GM19324 (cell line): ENCODE results near the gene SNX30.

Experiments used
- ATAC-seq: cut with Tn5 transposase; IDR thresholded peaks from one replicate; pipeline ENCODE4 v1.9.1; 2021; ENCODE audit warnings: mild to moderate bottlenecking, moderate library complexity; ENCODE audit not compliant: unreplicated experiment, low FRiP score

Gene SNX30

GRCh38 chr9:112817860-112818203 lies 67.3 kb downstream of the SNX30 start:
- no peak for ATAC-seq

GRCh38 chr9:112819635-112820496 lies 69.3 kb downstream of the SNX30 start:
- no peak for ATAC-seq

- no peak for ATAC-seq
Observed at GRCh38 chr9:112820881-112821280, 70.3 kb downstream of the SNX30 start.

GRCh38 chr9:112822618-112823017 lies 72.1 kb downstream of the SNX30 start:
- no peak for ATAC-seq

GRCh38 chr9:112823257-112823656 lies 72.7 kb downstream of the SNX30 start:
- no peak for ATAC-seq

GRCh38 chr9:112831281-112831851 lies 80.8 kb downstream of the SNX30 start:
- ATAC-seq, result no peak

GRCh38 chr9:112831969-112832368 lies 81.4 kb downstream of the SNX30 start:
- ATAC-seq, result no peak

GRCh38 chr9:112833081-112833480 lies 82.5 kb downstream of the SNX30 start:
- ATAC-seq, result no peak

- no peak for ATAC-seq
Observed at GRCh38 chr9:112836394-112836793, 85.8 kb downstream of the SNX30 start.

- no peak for ATAC-seq
Observed at GRCh38 chr9:112838342-112838741, 87.8 kb downstream of the SNX30 start.

GRCh38 chr9:112839331-112839730 lies 88.8 kb downstream of the SNX30 start:
- ATAC-seq, result no peak

- no peak for ATAC-seq
Observed at GRCh38 chr9:112841261-112841660, 90.7 kb downstream of the SNX30 start.

- no peak for ATAC-seq
Observed at GRCh38 chr9:112842555-112842954, 92.0 kb downstream of the SNX30 start.

- no peak for ATAC-seq
Observed at GRCh38 chr9:112844771-112845542, 94.4 kb downstream of the SNX30 start.

GRCh38 chr9:112846528-112847488 lies 96.2 kb downstream of the SNX30 start:
- ATAC-seq, result no peak

GRCh38 chr9:112848316-112849151 lies 98.0 kb downstream of the SNX30 start:
- no peak for ATAC-seq

GRCh38 chr9:112849363-112849922 lies 98.9 kb downstream of the SNX30 start:
- ATAC-seq, result no peak

- ATAC-seq, result no peak
Observed at GRCh38 chr9:112850840-112851239, 100.3 kb downstream of the SNX30 start.
